Esophagus muscularis mucosa (tissue), 4 donors: Measurements from ENCODE around the gene POLH.

Experiments
- CTCF ChIP-seq, 3 experiments: fragments of 200-600 bp in 2 of 3; fragments of 450-650 bp in 1 of 3; sonication (generic) in 2 of 3; IDR thresholded peaks; one replicate each; pipeline ENCODE4 v1.5.1; 2017 to 2019; ENCODE audit warnings: antibody characterized with exemption in 3 of 3, mild to moderate bottlenecking in 2 of 3, moderate library complexity in 1 of 3
- EP300 ChIP-seq: sonication (generic); formaldehyde crosslinking; IDR thresholded peaks from one replicate; pipeline ENCODE4 v1.6.1; 2017; ENCODE audit warnings: antibody characterized with exemption
- POLR2A ChIP-seq: fragments of 450-650 bp; IDR thresholded peaks from one replicate; pipeline ENCODE4 v1.6.1; 2017; ENCODE audit warnings: antibody characterized with exemption, moderate library complexity, mild to moderate bottlenecking, low read depth
- POLR2AphosphoS5 ChIP-seq, 2 donors: sonication (generic); formaldehyde crosslinking; IDR thresholded peaks; one replicate each; pipeline ENCODE4 v1.6.1; 2017; ENCODE audit warnings: antibody characterized with exemption in 2 of 2

GRCh38 chr6:43636308-43636659 lies 60.3 kb downstream of the POLH start:
- TF ChIP-seq POLR2AphosphoS5 (IDR thresholded peaks at IDR 0.05) (no peak), CTCF (IDR thresholded peaks at IDR 0.05) (no peak), POLR2A (no peak), EP300 (no peak)
